Peyer's patch (tissue), 4 donors: ENCODE measurements around the gene VPS13A. TPM values are rescaled to one million over a fixed set of nuclear protein-coding genes. Genes with fewer than 3 reads are reported as not detected.

Source experiments
- DNase-seq, 3 donors: peaks; one replicate each; pipeline ENCODE4 v3.0.0-alpha.2; 2017 to 2019
- H3K27ac ChIP-seq, 4 donors: fragments of 200-600 bp; sonication (generic); one replicate each; pipeline ENCODE4 v1.5.1; 2016 to 2019
- H3K27me3 ChIP-seq, 2 donors: fragments of 200-600 bp; sonication (generic); one replicate each; pipeline ENCODE4 v1.5.1; 2019
- H3K36me3 ChIP-seq, 3 donors: fragments of 200-600 bp; sonication (generic); one replicate each; pipeline ENCODE4 v1.5.1; 2016 to 2019
- H3K4me1 ChIP-seq, 4 donors: fragments of 200-600 bp; sonication (generic); one replicate each; pipeline ENCODE4 v1.5.1; 2016 to 2019
- H3K4me3 ChIP-seq, 4 donors: fragments of 200-600 bp; sonication (generic); 1 replicate in 3 of 4; 2 replicates in 1 of 4; pipeline ENCODE4 v1.5.1; 2016 to 2019; ENCODE audit warnings: mild to moderate bottlenecking in 1 of 4
- H3K9me3 ChIP-seq, 4 donors: fragments of 200-600 bp; sonication (generic); one replicate each; pipeline ENCODE4 v1.5.1; 2016 to 2019; ENCODE audit warnings: mild to moderate bottlenecking in 1 of 4
- CTCF ChIP-seq, 6 experiments: fragments of 450-650 bp in 4 of 6; fragments of 200-600 bp in 2 of 6; sonication (generic) in 1 of 6; IDR thresholded peaks; one replicate each; pipeline ENCODE4 v1.5.1; 2017 to 2019; ENCODE audit warnings: antibody characterized with exemption in 6 of 6, mild to moderate bottlenecking in 3 of 6, moderate library complexity in 1 of 6
- POLR2A ChIP-seq, 2 donors: fragments of 450-650 bp; IDR thresholded peaks; one replicate each; pipeline ENCODE4 v1.5.1; 2017; ENCODE audit warnings: antibody characterized with exemption in 2 of 2, mild to moderate bottlenecking in 2 of 2, moderate library complexity in 2 of 2
- total RNA-seq, 4 donors: library from RNA; depleted of rRNA; stranded (reverse); fragments of >200 nt; gene quantifications; one replicate each; pipeline ENCODE4 v1.1.0, GENCODE V29; 2016

VPS13A gene
- total RNA-seq, 4 donors from 2014 or later = 81.7 to 197 (median 169) TPM

GRCh38 chr9:77176106-77176505, 1.2 kb upstream of the VPS13A start:
- DNase-seq = no peak
- no peaks in the 10 kb centered on the region for H3K27me3 ChIP-seq
- TF ChIP-seq CTCF (IDR thresholded peaks at IDR 0.05) (no peak), POLR2A (IDR thresholded peaks at IDR 0.05) (no peak)
- no peaks in the 10 kb centered on the region for H3K9me3 ChIP-seq
- H3K27ac ChIP-seq = no peak overlapping the region
- H3K36me3 ChIP-seq = no peaks in the 10 kb centered on the region
- no peak overlapping the region for H3K4me3 ChIP-seq
- peaks cover 0 to 18% (median 0%) of the 10 kb centered on the region in 4 donors for H3K4me1 ChIP-seq

- no peak for TF ChIP-seq POLR2A (IDR thresholded peaks at IDR 0.05)
- TF ChIP-seq CTCF (IDR thresholded peaks at IDR 0.05) = no peak
- H3K9me3 ChIP-seq = no peaks in the 10 kb centered on the region
- H3K4me1 ChIP-seq = peaks cover 0 to 18% (median 0%) of the 10 kb centered on the region in 4 donors
- DNase-seq = no peak
- peak overlapping the region; percentile 83 to 90 (median 86) for H3K27ac ChIP-seq
- H3K27me3 ChIP-seq = no peaks in the 10 kb centered on the region
- H3K36me3 ChIP-seq = no peaks in the 10 kb centered on the region
- H3K4me3 ChIP-seq = peak overlapping the region; percentile 69 to 84 (median 74)
Measured at GRCh38 chr9:77176686-77177142, 620 bp upstream of the VPS13A start.

- Histone ChIP-seq H3K27me3 (no peaks in the 10 kb centered on the region), H3K4me3 (peak overlapping the region; percentile 69 to 84 (median 74)), H3K4me1 (peaks cover 0 to 4% (median 0%) of the 10 kb centered on the region in 4 donors), H3K36me3 (no peaks in the 10 kb centered on the region), H3K27ac (peak overlapping the region; percentile 83 to 90 (median 86)), H3K9me3 (no peaks in the 10 kb centered on the region)
- TF ChIP-seq POLR2A (IDR thresholded peaks at IDR 0.05) = peak in 1 of 2 donors; percentile 30
- TF ChIP-seq CTCF (IDR thresholded peaks at IDR 0.05) = no peak
- peak; percentile 51 to 78 (median 78) for DNase-seq
Measured at GRCh38 chr9:77177894-77178794, 810 bp downstream of the VPS13A start.

GRCh38 chr9:77180056-77180455, 2.7 kb downstream of the VPS13A start:
- H3K36me3 ChIP-seq = no peaks in the 10 kb centered on the region
- H3K4me1 ChIP-seq = peaks cover 0 to 3% (median 0%) of the 10 kb centered on the region in 4 donors
- no peak overlapping the region for H3K4me3 ChIP-seq
- TF ChIP-seq CTCF (IDR thresholded peaks at IDR 0.05) (no peak), POLR2A (IDR thresholded peaks at IDR 0.05) (no peak)
- H3K9me3 ChIP-seq = no peaks in the 10 kb centered on the region
- no peak for DNase-seq
- no peaks in the 10 kb centered on the region for H3K27me3 ChIP-seq
- no peak overlapping the region for H3K27ac ChIP-seq

- no peak overlapping the region for H3K27ac ChIP-seq
- H3K36me3 ChIP-seq = no peaks in the 10 kb centered on the region
- peaks cover 0 to 3% (median 0%) of the 10 kb centered on the region in 4 donors for H3K4me1 ChIP-seq
- no peak for DNase-seq
- TF ChIP-seq POLR2A (IDR thresholded peaks at IDR 0.05) (no peak), CTCF (IDR thresholded peaks at IDR 0.05) (no peak)
- H3K4me3 ChIP-seq = no peak overlapping the region
- no peaks in the 10 kb centered on the region for H3K27me3 ChIP-seq
- no peaks in the 10 kb centered on the region for H3K9me3 ChIP-seq
Measured at GRCh38 chr9:77183581-77183980, 6.2 kb downstream of the VPS13A start.
